ENCODE data around the gene ABHD16A. TPM values are rescaled to one million over a fixed set of nuclear protein-coding genes. Genes with fewer than 3 reads are reported as not detected.

The ABHD16A gene
- total and polyA plus RNA-seq, 10 of the 15 experiments (the other 5 are each of a cell fraction or from before 2014, with no cell fraction given) = 7.5 to 43.0 (median 32.9) TPM

DNA sequence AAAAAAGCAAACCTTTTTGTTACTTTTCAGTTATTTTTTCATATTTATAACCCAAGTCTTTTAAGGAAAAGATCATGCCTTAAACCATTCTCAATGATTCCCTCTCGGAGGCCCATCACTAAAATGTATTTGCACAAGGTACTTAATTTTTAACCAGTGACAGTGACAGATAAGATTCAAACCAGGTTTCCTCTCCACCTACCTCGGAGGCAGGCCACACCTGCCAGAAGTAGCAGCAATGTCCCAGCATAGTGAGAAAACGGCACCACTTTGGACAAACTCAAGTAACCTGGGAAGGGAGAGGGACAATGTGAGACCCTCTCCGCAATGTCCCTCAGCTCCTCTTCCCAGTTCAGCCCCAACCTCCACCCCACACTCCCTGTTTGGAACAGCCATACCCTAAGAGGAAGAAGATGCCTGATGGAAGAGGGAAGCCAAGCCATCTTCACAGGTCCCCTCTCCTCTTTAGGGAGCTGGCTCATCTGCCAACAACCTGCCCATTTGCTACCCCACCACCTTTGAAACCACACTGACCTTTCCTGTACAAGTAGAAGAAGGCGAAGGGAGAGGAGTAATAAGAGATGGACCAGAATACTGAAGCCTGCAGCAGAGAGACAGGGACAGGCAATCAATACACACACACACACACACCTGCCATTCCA lies 2.3 kb downstream of the ABHD16A start:
- H3K4me2 ChIP-seq (ENCODE audit: control insufficient read depth, insufficient read depth) = peak overlapping the region; percentile 81; the same call in 1 of the 2 replicates
- in situ Hi-C loops (cut with MboI) (no loop called here), intact Hi-C loops (cut with micrococcal nuclease; ENCODE audit: unreplicated experiment) (no loop called here)
- H3K4me1 ChIP-seq (ENCODE audit: control insufficient read depth, insufficient read depth, low read length) = peaks cover 9% of the 10 kb centered on the region; the same call in 1 of the 2 replicates
- no peaks in the 10 kb centered on the region for H4K20me1 ChIP-seq (ENCODE audit: control insufficient read depth, insufficient read depth)
- H3K36me3 ChIP-seq (ENCODE audit: control insufficient read depth in 2 of 2, insufficient read depth in 2 of 2, low read length in 1 of 2) = peaks cover 0 to 8% of the 10 kb centered on the region in 2 experiments; a peak in 2 of 4 replicates
- peak overlapping the region; percentile 96; the same call in 1 of the 2 replicates for H3K4me3 ChIP-seq
- WGBS (ENCODE audit: insufficient coverage, insufficient replicate concordance, low lambda C conversion rate, missing lambda C conversion rate) = 88% methylated on average over 5 of the region's 5 CpGs
- no peaks in the 10 kb centered on the region for H3K9me3 ChIP-seq (replicated peaks; ENCODE audit: control insufficient read depth, insufficient read depth, low read length)
- H3K9ac ChIP-seq (ENCODE audit: control insufficient read depth, insufficient read depth, low read length) = no peak overlapping the region
- CTCF ChIA-PET = interaction anchor here (0.7 to 1.3 kb wide), 2 partner anchors 33 to 69 kb away, joined by 4 read pairs; no protein-coding TSS in a partner anchor
- DNase-seq (ENCODE audit: low read depth, low spot score) (no peak), FAIRE-seq (no peak), ATAC-seq (no peak)
- BruUV-seq (replicated peaks) = no TSS peak
- SMC1A ChIA-PET (ENCODE audit: uncharacterized antibody, unreplicated experiment) = interaction anchor here (1.1 kb wide), 1 partner anchor 10 kb away, joined by 3 read pairs; no protein-coding TSS in a partner anchor
- POLR2A ChIA-PET = interaction anchor here (0.5 to 3.2 kb wide), 3 partner anchors 37 to 108 kb away, joined by 3 to 23 read pairs (median 5); partner anchors contain the start of gene CLIC1
- RAD21 ChIA-PET (ENCODE audit: unreplicated experiment) = no interaction called here
- H3K79me2 ChIP-seq (ENCODE audit: control insufficient read depth, insufficient read depth, low read length) = peaks cover 17% of the 10 kb centered on the region
- H3K27ac ChIP-seq (ENCODE audit: control insufficient read depth, insufficient read depth) = no peak overlapping the region
- TF ChIP-seq SUZ12 (IDR thresholded peaks at IDR 0.05; ENCODE audit: unreplicated experiment) (no peak), EP300 (IDR thresholded peaks at IDR 0.05; ENCODE audit: borderline replicate concordance in 1 of 2, control insufficient read depth in 1 of 2, low read depth in 2 of 2, low read length in 2 of 2) (no peak), POU2F2 (IDR thresholded peaks at IDR 0.05; ENCODE audit: borderline replicate concordance, low read depth, low read length) (no peak), NR2C1 (IDR thresholded peaks at IDR 0.05) (no peak)
- H3K27me3 ChIP-seq (replicated peaks in 1 of 2; ENCODE audit: control insufficient read depth in 2 of 2, insufficient read depth in 2 of 2, low read length in 1 of 2) = no peaks in the 10 kb centered on the region
- no peak overlapping the region for H2AFZ ChIP-seq (ENCODE audit: control insufficient read depth, low read depth, low read length)

DNA sequence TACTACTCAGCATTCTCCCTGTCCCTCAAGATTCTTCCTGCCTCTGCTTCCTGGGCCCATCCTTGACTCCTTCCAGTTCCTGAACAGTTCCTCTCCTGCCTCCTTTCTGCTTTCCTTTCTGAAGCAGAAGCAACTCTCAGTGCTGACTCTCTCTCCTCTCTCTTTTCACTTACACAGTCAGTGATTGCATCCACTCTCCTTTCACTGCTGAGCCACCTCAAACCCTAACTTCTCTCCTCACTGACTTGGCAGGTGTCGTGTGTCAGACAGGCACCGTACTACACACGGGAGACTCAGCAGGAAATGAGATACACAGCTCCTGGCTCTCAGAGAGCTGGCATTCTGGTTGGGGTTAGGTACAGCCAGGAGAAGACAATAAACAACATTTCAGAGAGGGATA lies 5.6 kb downstream of the ABHD16A start:
- Histone ChIP-seq H3K4me2 (ENCODE audit: control insufficient read depth, insufficient read depth) (no peak overlapping the region), H3K79me2 (ENCODE audit: control insufficient read depth, insufficient read depth, low read length) (peaks cover 14% of the 10 kb centered on the region), H3K9ac (ENCODE audit: control insufficient read depth, insufficient read depth, low read length) (no peak overlapping the region), H3K27ac (ENCODE audit: control insufficient read depth, insufficient read depth) (no peak overlapping the region), H3K27me3 (replicated peaks in 1 of 2; ENCODE audit: control insufficient read depth in 2 of 2, insufficient read depth in 2 of 2, low read length in 1 of 2) (no peaks in the 10 kb centered on the region), H3K9me3 (replicated peaks; ENCODE audit: control insufficient read depth, insufficient read depth, low read length) (no peaks in the 10 kb centered on the region), H3K4me3 (no peak overlapping the region), H4K20me1 (ENCODE audit: control insufficient read depth, insufficient read depth) (no peaks in the 10 kb centered on the region), H2AFZ (ENCODE audit: control insufficient read depth, low read depth, low read length) (no peak overlapping the region), H3K36me3 (ENCODE audit: control insufficient read depth in 2 of 2, insufficient read depth in 2 of 2, low read length in 1 of 2) (peaks cover 8 to 16% of the 10 kb centered on the region in 2 experiments), H3K4me1 (ENCODE audit: control insufficient read depth, insufficient read depth, low read length) (peaks cover 9% of the 10 kb centered on the region; the same call in 1 of the 2 replicates)
- ATAC-seq = peak; percentile 22; the same call in 2 of the 3 replicates
- POLR2A ChIA-PET = interaction anchor here (0.7 kb wide), 1 partner anchor 33 kb away, joined by 3 read pairs; no protein-coding TSS in a partner anchor
- RAD21 ChIA-PET (ENCODE audit: unreplicated experiment) = interaction anchor here (0.6 kb wide), 1 partner anchor 191 kb away, joined by 4 read pairs; no protein-coding TSS in a partner anchor
- intact Hi-C loops (cut with micrococcal nuclease; ENCODE audit: unreplicated experiment) (no loop called here), in situ Hi-C loops (cut with MboI) (no loop called here)
- CTCF ChIA-PET = interaction anchor here (0.7 to 2.7 kb wide), 2 partner anchors 72 to 197 kb away, joined by 3 to 8 read pairs; no protein-coding TSS in a partner anchor
- 16% methylated on average over 3 of the region's 3 CpGs for WGBS (ENCODE audit: insufficient coverage, insufficient replicate concordance, low lambda C conversion rate, missing lambda C conversion rate)
- BruUV-seq (replicated peaks) = TSS peak; percentile 20
- no peak for FAIRE-seq
- SMC1A ChIA-PET (ENCODE audit: uncharacterized antibody, unreplicated experiment) = no interaction called here
- no peak for DNase-seq (ENCODE audit: low read depth, low spot score)
- TF ChIP-seq FOS (IDR thresholded peaks at IDR 0.05; ENCODE audit: borderline replicate concordance, extremely low read depth, insufficient read length) = no peak
- TF ChIP-seq, protein P1, sequence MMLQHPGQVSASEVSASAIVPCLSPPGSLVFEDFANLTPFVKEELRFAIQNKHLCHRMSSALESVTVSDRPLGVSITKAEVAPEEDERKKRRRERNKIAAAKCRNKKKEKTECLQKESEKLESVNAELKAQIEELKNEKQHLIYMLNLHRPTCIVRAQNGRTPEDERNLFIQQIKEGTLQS (IDR thresholded peaks at IDR 0.05; ENCODE audit: borderline replicate concordance, extremely low read depth, low read depth, low read length) = no peak
- TF ChIP-seq, protein P2, sequence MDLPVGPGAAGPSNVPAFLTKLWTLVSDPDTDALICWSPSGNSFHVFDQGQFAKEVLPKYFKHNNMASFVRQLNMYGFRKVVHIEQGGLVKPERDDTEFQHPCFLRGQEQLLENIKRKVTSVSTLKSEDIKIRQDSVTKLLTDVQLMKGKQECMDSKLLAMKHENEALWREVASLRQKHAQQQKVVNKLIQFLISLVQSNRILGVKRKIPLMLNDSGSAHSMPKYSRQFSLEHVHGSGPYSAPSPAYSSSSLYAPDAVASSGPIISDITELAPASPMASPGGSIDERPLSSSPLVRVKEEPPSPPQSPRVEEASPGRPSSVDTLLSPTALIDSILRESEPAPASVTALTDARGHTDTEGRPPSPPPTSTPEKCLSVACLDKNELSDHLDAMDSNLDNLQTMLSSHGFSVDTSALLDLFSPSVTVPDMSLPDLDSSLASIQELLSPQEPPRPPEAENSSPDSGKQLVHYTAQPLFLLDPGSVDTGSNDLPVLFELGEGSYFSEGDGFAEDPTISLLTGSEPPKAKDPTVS (IDR thresholded peaks at IDR 0.05; ENCODE audit: low read depth, low read length) = no peak
- TF ChIP-seq, protein P3, sequence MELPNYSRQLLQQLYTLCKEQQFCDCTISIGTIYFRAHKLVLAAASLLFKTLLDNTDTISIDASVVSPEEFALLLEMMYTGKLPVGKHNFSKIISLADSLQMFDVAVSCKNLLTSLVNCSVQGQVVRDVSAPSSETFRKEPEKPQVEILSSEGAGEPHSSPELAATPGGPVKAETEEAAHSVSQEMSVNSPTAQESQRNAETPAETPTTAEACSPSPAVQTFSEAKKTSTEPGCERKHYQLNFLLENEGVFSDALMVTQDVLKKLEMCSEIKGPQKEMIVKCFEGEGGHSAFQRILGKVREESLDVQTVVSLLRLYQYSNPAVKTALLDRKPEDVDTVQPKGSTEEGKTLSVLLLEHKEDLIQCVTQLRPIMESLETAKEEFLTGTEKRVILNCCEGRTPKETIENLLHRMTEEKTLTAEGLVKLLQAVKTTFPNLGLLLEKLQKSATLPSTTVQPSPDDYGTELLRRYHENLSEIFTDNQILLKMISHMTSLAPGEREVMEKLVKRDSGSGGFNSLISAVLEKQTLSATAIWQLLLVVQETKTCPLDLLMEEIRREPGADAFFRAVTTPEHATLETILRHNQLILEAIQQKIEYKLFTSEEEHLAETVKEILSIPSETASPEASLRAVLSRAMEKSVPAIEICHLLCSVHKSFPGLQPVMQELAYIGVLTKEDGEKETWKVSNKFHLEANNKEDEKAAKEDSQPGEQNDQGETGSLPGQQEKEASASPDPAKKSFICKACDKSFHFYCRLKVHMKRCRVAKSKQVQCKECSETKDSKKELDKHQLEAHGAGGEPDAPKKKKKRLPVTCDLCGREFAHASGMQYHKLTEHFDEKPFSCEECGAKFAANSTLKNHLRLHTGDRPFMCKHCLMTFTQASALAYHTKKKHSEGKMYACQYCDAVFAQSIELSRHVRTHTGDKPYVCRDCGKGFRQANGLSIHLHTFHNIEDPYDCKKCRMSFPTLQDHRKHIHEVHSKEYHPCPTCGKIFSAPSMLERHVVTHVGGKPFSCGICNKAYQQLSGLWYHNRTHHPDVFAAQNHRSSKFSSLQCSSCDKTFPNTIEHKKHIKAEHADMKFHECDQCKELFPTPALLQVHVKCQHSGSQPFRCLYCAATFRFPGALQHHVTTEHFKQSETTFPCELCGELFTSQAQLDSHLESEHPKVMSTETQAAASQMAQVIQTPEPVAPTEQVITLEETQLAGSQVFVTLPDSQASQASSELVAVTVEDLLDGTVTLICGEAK (IDR thresholded peaks at IDR 0.05; ENCODE audit: borderline replicate concordance) = no peak
